H1 (cell line): ENCODE results near the gene SMCO1. TPM values are rescaled to one million over a fixed set of nuclear protein-coding genes. Genes with fewer than 3 reads are reported as not detected.

Experiments used
- CTCF ChIA-PET: fragments of 300-600 bp; sonication (Branson Sonifier 250); formaldehyde crosslinking; loops from one replicate; lab custom pipeline; 2021; ENCODE audit not compliant: partially characterized antibody; lab: Charles Lee
- POLR2A ChIA-PET: fragments of 300-600 bp; sonication (Branson Sonifier 250); formaldehyde crosslinking; loops from one replicate; lab custom pipeline; 2021; ENCODE audit warnings: inconsistent platforms; ENCODE audit not compliant: partially characterized antibody; lab: Charles Lee
- DNase-seq, 2 experiments: peaks; one replicate each; pipeline versions ENCODE4 v3.0.0 to v3.0.0-alpha.2; 2010 to 2022; ENCODE audit warnings: low spot score in 2 of 2, low read depth in 1 of 2, mixed read lengths in 1 of 2
- FAIRE-seq: peaks from 2 replicates; lab custom pipeline; 2011; peaks lifted over from hg19 to GRCh38; lab: Jason Lieb, UNC
- H2AFZ ChIP-seq: 2 replicates; pipeline ENCODE4 v1.8.1; 2012; ENCODE audit warnings: low read length, inconsistent platforms
- H2AK5ac ChIP-seq: 2 replicates; pipeline ENCODE4 v1.6.1; 2013; ENCODE audit warnings: low read depth, low read length
- H2BK120ac ChIP-seq: replicated peaks from 2 replicates; pipeline ENCODE3; 2013; ENCODE audit warnings: low read depth, low read length, inconsistent platforms
- H2BK12ac ChIP-seq: 2 replicates; pipeline ENCODE4 v1.6.1; 2013; ENCODE audit warnings: low read depth, low read length
- H2BK15ac ChIP-seq: 2 replicates; pipeline ENCODE4 v1.6.1; 2013; ENCODE audit warnings: low read length
- H2BK20ac ChIP-seq: 2 replicates; pipeline ENCODE4 v1.6.1; 2013; ENCODE audit warnings: low read length
- H2BK5ac ChIP-seq: 2 replicates; pipeline ENCODE4 v1.6.1; 2013; ENCODE audit warnings: low read depth, low read length
- H3K14ac ChIP-seq: 2 replicates; pipeline ENCODE4 v1.6.1; 2013; ENCODE audit warnings: inconsistent platforms; ENCODE audit not compliant: insufficient read length
- H3K18ac ChIP-seq: 2 replicates; pipeline ENCODE4 v1.6.1; 2013; ENCODE audit warnings: low read length; ENCODE audit errors: extremely low read depth
- H3K23ac ChIP-seq: 2 replicates; pipeline ENCODE4 v1.6.1; 2013; ENCODE audit warnings: inconsistent platforms; ENCODE audit not compliant: insufficient read length
- H3K23me2 ChIP-seq: 2 replicates; pipeline ENCODE4 v1.6.1; 2013; ENCODE audit warnings: low read depth, low read length
- H3K27ac ChIP-seq: 2 replicates; pipeline ENCODE4 v1.6.1; 2011; ENCODE audit warnings: low read depth, low read length, inconsistent platforms
- H3K27me3 ChIP-seq, 4 experiments: replicated peaks in 1 of 4; 1 replicate in 1 of 4; 2 replicates in 3 of 4; pipeline versions ENCODE4 v1.6.1 to v1.8.1; 2011 to 2013; ENCODE audit warnings: low read length in 3 of 4, mild to moderate bottlenecking in 3 of 4, inconsistent platforms in 2 of 4, mixed read lengths in 2 of 4, moderate library complexity in 1 of 4; ENCODE audit not compliant: control insufficient read depth in 3 of 4, insufficient read depth in 3 of 4; ENCODE audit errors: extremely low read depth in 1 of 4
- H3K36me3 ChIP-seq, 4 experiments: 2 replicates each; pipeline versions ENCODE4 v1.6.1 to v1.8.1; 2011 to 2013; ENCODE audit warnings: mild to moderate bottlenecking in 4 of 4, low read length in 3 of 4, moderate library complexity in 2 of 4, control low read depth in 1 of 4, inconsistent platforms in 1 of 4; ENCODE audit not compliant: insufficient read depth in 4 of 4, control insufficient read depth in 2 of 4
- H3K4ac ChIP-seq: replicated peaks from 2 replicates; pipeline ENCODE3; 2013; ENCODE audit warnings: low read length, low read depth, mixed read lengths, inconsistent platforms; ENCODE audit not compliant: insufficient read length
- H3K4me1 ChIP-seq, 4 experiments: replicated peaks in 1 of 4; 1 replicate in 1 of 4; 2 replicates in 3 of 4; pipeline versions ENCODE4 v1.6.1 to v1.8.1; 2011 to 2013; ENCODE audit warnings: low read length in 3 of 4, inconsistent platforms in 2 of 4, mixed read lengths in 1 of 4; ENCODE audit not compliant: insufficient read depth in 4 of 4, control insufficient read depth in 3 of 4
- H3K4me2 ChIP-seq, 2 experiments: 2 replicates each; pipeline versions ENCODE4 v1.6.1 to v1.8.1; 2011 to 2013; ENCODE audit warnings: low read depth in 2 of 2, low read length in 2 of 2, control low read depth in 1 of 2, inconsistent platforms in 1 of 2, mild to moderate bottlenecking in 1 of 2; ENCODE audit not compliant: insufficient read depth in 1 of 2
- H3K4me3 ChIP-seq, 4 experiments: fragments of 200-600, 300-600 bp in 1 of 4; sonication (generic), shearing (Covaris generic), sonication (Bioruptor Twin) in 1 of 4; 2 replicates each; pipeline versions ENCODE4 v1.5.1 to v1.8.1; 2011 to 2016; ENCODE audit warnings: low read length in 4 of 4, low read depth in 3 of 4, control low read depth in 2 of 4, inconsistent platforms in 2 of 4, mild to moderate bottlenecking in 2 of 4, mixed read lengths in 1 of 4, moderate library complexity in 1 of 4; ENCODE audit not compliant: insufficient read depth in 2 of 4; ENCODE audit errors: extremely low read depth in 1 of 4
- H3K56ac ChIP-seq: replicated peaks from 2 replicates; pipeline ENCODE3; 2013; ENCODE audit warnings: low read depth, mild to moderate bottlenecking, mixed read lengths, low read length, inconsistent platforms; ENCODE audit not compliant: insufficient read length
- H3K79me1 ChIP-seq: 2 replicates; pipeline ENCODE4 v1.6.1; 2013; ENCODE audit warnings: low read depth, low read length, control low read depth
- H3K79me2 ChIP-seq, 2 experiments: 2 replicates each; pipeline versions ENCODE4 v1.6.1 to v1.8.1; 2012 to 2013; ENCODE audit warnings: low read length in 2 of 2, mild to moderate bottlenecking in 2 of 2, inconsistent platforms in 1 of 2; ENCODE audit not compliant: insufficient read depth in 2 of 2, control insufficient read depth in 1 of 2
- H3K9ac ChIP-seq, 4 experiments: replicated peaks in 1 of 4; 1 replicate in 1 of 4; 2 replicates in 3 of 4; pipeline versions ENCODE4 v1.6.1 to v1.8.1; 2011 to 2013; ENCODE audit warnings: low read depth in 3 of 4, low read length in 3 of 4, control low read depth in 2 of 4, mild to moderate bottlenecking in 2 of 4, moderate library complexity in 2 of 4, inconsistent platforms in 1 of 4; ENCODE audit errors: extremely low read depth in 1 of 4
- H3K9me3 ChIP-seq, 2 experiments: 2 replicates each; pipeline versions ENCODE4 v1.6.1 to v1.8.1; 2012 to 2013; ENCODE audit warnings: mild to moderate bottlenecking in 2 of 2, moderate library complexity in 2 of 2, control low read depth in 1 of 2, inconsistent platforms in 1 of 2, low read depth in 1 of 2, low read length in 1 of 2, mixed read lengths in 1 of 2; ENCODE audit not compliant: insufficient read depth in 2 of 2
- H4K20me1 ChIP-seq, 2 experiments: replicated peaks in 1 of 2; 2 replicates each; pipeline versions ENCODE3 to v1.8.1; 2011 to 2013; ENCODE audit warnings: inconsistent platforms in 2 of 2, low read length in 2 of 2, mild to moderate bottlenecking in 1 of 2; ENCODE audit not compliant: insufficient read depth in 2 of 2, control insufficient read depth in 1 of 2
- H4K5ac ChIP-seq: 2 replicates; pipeline ENCODE4 v1.6.1; 2013; ENCODE audit warnings: low read length, low read depth, mixed read lengths, inconsistent platforms; ENCODE audit not compliant: insufficient read length
- H4K8ac ChIP-seq: 2 replicates; pipeline ENCODE4 v1.8.0; 2013; ENCODE audit warnings: mild to moderate bottlenecking, moderate library complexity, low read length, inconsistent platforms; ENCODE audit not compliant: insufficient read depth; ENCODE audit errors: extremely low read depth
- H4K91ac ChIP-seq: replicated peaks from 2 replicates; pipeline ENCODE3; 2013; ENCODE audit warnings: low read length, mixed read lengths, inconsistent platforms; ENCODE audit not compliant: insufficient read length
- CHD2 ChIP-seq: IDR thresholded peaks from 2 replicates; pipeline ENCODE4 v1.6.1; 2012; ENCODE audit warnings: low read length, improper control_type of control experiment
- RFX5 ChIP-seq: IDR thresholded peaks from 2 replicates; pipeline ENCODE4 v1.6.1; 2011; ENCODE audit warnings: low read depth, low read length, improper control_type of control experiment, borderline replicate concordance
- WGBS, 2 experiments: shearing (Covaris generic) in 1 of 2; methylation state at CpG; one replicate each; pipeline versions ENCODE4 v1.1.6 to v1.1.7; 2013 to 2015; ENCODE audit warnings: low lambda C conversion rate in 2 of 2, mixed read lengths in 2 of 2, inconsistent platforms in 1 of 2, low coverage in 1 of 2, missing lambda C conversion rate in 1 of 2; ENCODE audit not compliant: insufficient replicate concordance in 2 of 2, insufficient coverage in 1 of 2, insufficient read length in 1 of 2; ENCODE audit errors: extremely low coverage in 1 of 2, missing lambda C conversion rate in 1 of 2; 5-methylcytosine and 5-hydroxymethylcytosine counted together
- polyA plus RNA-seq, 7 experiments: library from polyadenylated mRNA; depleted of rRNA in 3 of 7; stranded (reverse) in 5 of 7; unstranded in 2 of 7; fragments of >200 nt in 5 of 7; fragments of 200-250 nt in 2 of 7; gene quantifications; 1 replicate in 5 of 7; 2 replicates in 1 of 7; 4 replicates in 1 of 7; pipeline versions ENCODE4 v1.2.1 to v1.2.3, GENCODE V29; 2011 to 2013; ENCODE audit warnings: missing spikeins in 2 of 7, mixed read lengths in 2 of 7
- total RNA-seq: library from RNA; stranded (reverse); fragmentation: NEBNext Ultra II Directional; extraction: Animal tissue kit (Norgen Biotek cat#: 25700); gene quantifications from 2 replicates; pipeline ENCODE4 v1.2.1, GENCODE V29; 2021

SMCO1 gene
- total and polyA plus RNA-seq, 2 of the 8 experiments (the other 6 are each of a cell fraction or from before 2014, with no cell fraction given) = 0.03 TPM; not detected in 1

DNA sequence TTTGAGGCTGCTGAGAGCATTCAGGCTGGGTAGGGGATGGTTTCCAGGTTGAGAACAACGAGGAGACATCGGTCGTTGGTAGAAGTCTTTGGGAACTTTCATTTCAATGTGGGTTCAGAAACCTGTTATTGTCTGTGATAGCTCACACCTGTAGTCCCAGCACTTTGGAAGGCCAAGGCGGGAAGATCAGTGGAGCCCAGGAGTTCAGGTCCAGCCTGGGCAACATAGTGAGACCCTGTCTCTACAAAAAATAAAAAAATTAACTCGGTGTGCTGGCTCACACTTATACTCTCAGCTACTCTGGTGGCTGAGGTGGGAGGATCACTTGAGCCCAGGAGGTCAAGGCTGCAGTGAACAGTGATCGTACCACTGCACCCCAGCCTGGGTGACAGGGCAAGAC, 10.6 kb downstream of the SMCO1 start:
- peaks cover 0 to 7% (median 3%) of the 10 kb centered on the region in 4 experiments; a peak in 5 of 7 replicates for H3K4me1 ChIP-seq
- peaks cover 14% of the 10 kb centered on the region for H3K23me2 ChIP-seq
- H3K9ac ChIP-seq = no peak overlapping the region; a peak in 1 of 7 replicates
- ChIA-PET POLR2A (interaction anchor here (0.6 to 2.3 kb wide), 7 partner anchors 13 to 438 kb away, joined by 3 to 7 read pairs (median 3); partner anchors contain the start of gene NCBP2), CTCF (interaction anchor here (0.6 to 1.6 kb wide), 5 partner anchors 8 to 783 kb away, joined by 3 to 7 read pairs (median 3); partner anchors contain the start of gene MUC20)
- no peak overlapping the region for H2BK20ac ChIP-seq
- peaks cover 22 to 35% of the 10 kb centered on the region in 2 experiments for H3K79me2 ChIP-seq
- no peak overlapping the region for H2BK120ac ChIP-seq
- no peak overlapping the region for H3K56ac ChIP-seq
- H2BK15ac ChIP-seq = no peak overlapping the region
- 0 out of 2 replicates have a peak overlapping the region, but pooled peaks have one; percentile 66 for H2BK5ac ChIP-seq
- H3K23ac ChIP-seq = no peak overlapping the region
- peaks cover 2 to 6% of the 10 kb centered on the region in 2 experiments for H4K20me1 ChIP-seq
- no peak for FAIRE-seq
- no peak overlapping the region for H4K5ac ChIP-seq
- H2AFZ ChIP-seq = no peak overlapping the region
- no peak overlapping the region for H4K91ac ChIP-seq
- H3K18ac ChIP-seq = no peak overlapping the region
- H3K4me3 ChIP-seq = no peak overlapping the region
- H3K27ac ChIP-seq = no peak overlapping the region
- H4K8ac ChIP-seq = no peak overlapping the region
- H3K79me1 ChIP-seq = peaks cover 7% of the 10 kb centered on the region; the same call in 1 of the 2 replicates
- 98% methylated on average over 6 of the region's 6 CpGs; no CpG with 5 or more reads in 1 of the 2 experiments for WGBS, 2 experiments
- H3K4ac ChIP-seq = no peak overlapping the region
- H2BK12ac ChIP-seq = no peak overlapping the region
- H3K14ac ChIP-seq = no peak overlapping the region
- no peaks in the 10 kb centered on the region for H3K27me3 ChIP-seq
- H3K9me3 ChIP-seq = no peaks in the 10 kb centered on the region
- H3K4me2 ChIP-seq = peak overlapping the region in 1 of 2 experiments; percentile 89; a peak in 1 of 4 replicates
- TF ChIP-seq CHD2 = no peak
- no peak for TF ChIP-seq RFX5
- TF ChIP-seq, all 59 proteins: peak for 0
- no peak for DNase-seq
- no peaks in the 10 kb centered on the region for H3K36me3 ChIP-seq
- peak overlapping the region; percentile 78; the same call in 1 of the 2 replicates for H2AK5ac ChIP-seq
